HG02678 (cell line): ENCODE measurements around the gene CCDC28B.

Source experiments
- ATAC-seq: cut with Tn5 transposase; IDR thresholded peaks from one replicate; pipeline ENCODE4 v1.9.1; 2021; ENCODE audit warnings: mild to moderate bottlenecking, moderate library complexity; ENCODE audit not compliant: unreplicated experiment

The CCDC28B gene

GRCh38 chr1:32249831-32250525 is 49.6 kb downstream of the CCDC28B start:
- peak; percentile 62 for ATAC-seq

- ATAC-seq = peak; percentile 35
Measured at GRCh38 chr1:32250893-32251716, 50.7 kb downstream of the CCDC28B start, which contains the start of gene LCK. Gene LCK (plus strand): TSS chr1:32251265. CDS start chr1:32274330, 23,065 bp downstream.
